Keratinocyte (primary cell): ENCODE results near the gene KMT2D. TPM values are rescaled to one million over a fixed set of nuclear protein-coding genes. Genes with fewer than 3 reads are reported as not detected.

ENCODE experiments used
- DNase-seq: peaks from one replicate; pipeline ENCODE4 v3.0.0-alpha.2; 2011; ENCODE audit warnings: low read depth, missing footprints, low spot score
- FAIRE-seq: peaks from 2 replicates; lab custom pipeline; 2011; peaks lifted over from hg19 to GRCh38; lab: Jason Lieb, UNC
- H2AFZ ChIP-seq: 2 replicates; pipeline ENCODE4 v1.6.0; 2012; ENCODE audit warnings: low read length, control low read depth, inconsistent platforms; ENCODE audit not compliant: control insufficient read depth
- H3K27ac ChIP-seq: 2 replicates; pipeline ENCODE4 v1.5.1; 2011; ENCODE audit warnings: low read length; ENCODE audit not compliant: control insufficient read depth, insufficient read depth
- H3K27me3 ChIP-seq: 3 replicates; pipeline ENCODE4 v1.6.0; 2011; ENCODE audit warnings: low read length; ENCODE audit not compliant: control insufficient read depth, insufficient read depth; ENCODE audit errors: extremely low read depth
- H3K36me3 ChIP-seq, 2 experiments: 2 replicates in 1 of 2; 3 replicates in 1 of 2; pipeline ENCODE4 v1.5.1; 2011; ENCODE audit warnings: low read length in 2 of 2, mild to moderate bottlenecking in 1 of 2; ENCODE audit not compliant: control insufficient read depth in 2 of 2, insufficient read depth in 2 of 2; ENCODE audit errors: extremely low read depth in 1 of 2
- H3K4me1 ChIP-seq: 3 replicates; pipeline ENCODE4 v1.5.1; 2011; ENCODE audit warnings: low read length; ENCODE audit not compliant: control insufficient read depth, insufficient read depth; ENCODE audit errors: extremely low read depth
- H3K4me2 ChIP-seq: 3 replicates; pipeline ENCODE4 v1.6.0; 2011; ENCODE audit warnings: low read depth, low read length; ENCODE audit not compliant: control insufficient read depth, insufficient read depth; ENCODE audit errors: extremely low read depth
- H3K4me3 ChIP-seq, 3 experiments: fragments of 200-600 bp in 1 of 3; sonication (generic) in 1 of 3; 2 replicates in 2 of 3; 3 replicates in 1 of 3; pipeline ENCODE4 v1.5.1; 2011 to 2016; ENCODE audit warnings: low read length in 3 of 3, mild to moderate bottlenecking in 3 of 3, control low read depth in 2 of 3, inconsistent platforms in 1 of 3, low read depth in 1 of 3, mixed read lengths in 1 of 3, mixed run types in 1 of 3, moderate library complexity in 1 of 3; ENCODE audit not compliant: control insufficient read depth in 2 of 3, insufficient read depth in 2 of 3; ENCODE audit errors: extremely low read depth in 1 of 3
- H3K79me2 ChIP-seq: 2 replicates; pipeline ENCODE4 v1.6.0; 2012; ENCODE audit warnings: low read length; ENCODE audit not compliant: control insufficient read depth, insufficient read depth
- H3K9ac ChIP-seq: 3 replicates; pipeline ENCODE4 v1.6.0; 2011; ENCODE audit warnings: low read length; ENCODE audit not compliant: control insufficient read depth, insufficient read depth; ENCODE audit errors: extremely low read depth
- H3K9me1 ChIP-seq: 3 replicates; pipeline ENCODE4 v1.6.0; 2011; ENCODE audit warnings: low read length; ENCODE audit not compliant: control insufficient read depth, insufficient read depth; ENCODE audit errors: extremely low read depth
- H3K9me3 ChIP-seq: 2 replicates; pipeline ENCODE4 v1.5.1; 2012; ENCODE audit warnings: low read depth, low read length; ENCODE audit not compliant: control insufficient read depth
- H4K20me1 ChIP-seq: 3 replicates; pipeline ENCODE4 v1.6.0; 2011; ENCODE audit warnings: low read length; ENCODE audit not compliant: control insufficient read depth, insufficient read depth; ENCODE audit errors: extremely low read depth
- CTCF ChIP-seq, 3 experiments: IDR thresholded peaks in 1 of 3; conservative IDR thresholded peaks in 1 of 3; optimal IDR thresholded peaks in 1 of 3; 2 replicates in 2 of 3; 3 replicates in 1 of 3; pipeline versions ENCODE3 to v1.5.1; 2011; ENCODE audit warnings: low read length in 3 of 3, mild to moderate bottlenecking in 3 of 3, moderate library complexity in 2 of 3, control low read depth in 1 of 3, inconsistent platforms in 1 of 3; ENCODE audit not compliant: insufficient read depth in 2 of 3; ENCODE audit errors: extremely low read depth in 1 of 3
- EZH2 ChIP-seq: IDR thresholded peaks from one replicate; pipeline ENCODE4 v1.6.1; 2012; ENCODE audit warnings: inconsistent platforms, mild to moderate bottlenecking, low read length, moderate library complexity
- dilution Hi-C: fragments of 300-500 bp; cut with MboI; formaldehyde crosslinking; loops from one replicate; pipeline ENCODE4 v1.7.0; 2020; ENCODE audit warnings: low sequenced_read_pairs; ENCODE audit not compliant: extremely low pct_ligation_motif_present
- polyA plus RNA-seq, 5 experiments: library from polyadenylated mRNA; depleted of rRNA in 3 of 5; stranded (reverse) in 3 of 5; stranded (forward) in 1 of 5; unstranded in 1 of 5; fragments of >200 nt; gene quantifications; 1 replicate in 1 of 5; 2 replicates in 3 of 5; 3 replicates in 1 of 5; pipeline versions ENCODE4 v1.2.1 to v1.2.3, GENCODE V29; 2011 to 2012; ENCODE audit warnings: missing spikeins in 2 of 5, low read depth in 1 of 5, low replicate concordance in 1 of 5

KMT2D gene
- polyA plus RNA-seq, 1 donor (not counting 4 experiments of a cell fraction or from before 2014, with no cell fraction given) = 9.8 TPM

- TF ChIP-seq CTCF (optimal IDR thresholded peaks at IDR 0.05 in 1 of 3, IDR thresholded peaks at IDR 0.05 in 1 of 3, conservative IDR thresholded peaks at IDR 0.05 in 1 of 3; ENCODE audit: extremely low read depth in 1 of 3, insufficient read depth in 2 of 3, low read length in 3 of 3) (no peak), EZH2 (no peak)
- no peaks in the 10 kb centered on the region for H3K4me1 ChIP-seq
- H3K4me2 ChIP-seq = no peak overlapping the region
- H3K27me3 ChIP-seq = no peaks in the 10 kb centered on the region
- H3K27ac ChIP-seq = no peak overlapping the region
- peaks cover 2% of the 10 kb centered on the region for H3K9me1 ChIP-seq
- no peak for FAIRE-seq
- H3K4me3 ChIP-seq = no peak overlapping the region
- peaks cover 68 to 76% of the 10 kb centered on the region in 2 experiments for H3K36me3 ChIP-seq
- H3K9ac ChIP-seq = no peak overlapping the region
- H2AFZ ChIP-seq = no peak overlapping the region
- no peaks in the 10 kb centered on the region for H3K9me3 ChIP-seq
- no peak for DNase-seq
- H3K79me2 ChIP-seq = peaks cover 3% of the 10 kb centered on the region
- dilution Hi-C loops = no loop called here
- H4K20me1 ChIP-seq = no peaks in the 10 kb centered on the region
Observed at GRCh38 chr12:49041036-49041880, 19.3 kb downstream of the KMT2D start.

GRCh38 chr12:49040364-49040855 lies 20.2 kb downstream of the KMT2D start:
- Histone ChIP-seq H3K79me2 (peaks cover 3% of the 10 kb centered on the region), H3K4me3 (no peak overlapping the region), H3K4me1 (no peaks in the 10 kb centered on the region), H3K27ac (no peak overlapping the region), H3K4me2 (no peak overlapping the region), H3K36me3 (peaks cover 60 to 71% of the 10 kb centered on the region in 2 experiments), H4K20me1 (no peaks in the 10 kb centered on the region), H3K27me3 (no peaks in the 10 kb centered on the region), H3K9me3 (no peaks in the 10 kb centered on the region), H2AFZ (no peak overlapping the region), H3K9ac (no peak overlapping the region), H3K9me1 (peaks cover 2% of the 10 kb centered on the region)
- FAIRE-seq (no peak), DNase-seq (no peak)
- TF ChIP-seq CTCF (optimal IDR thresholded peaks at IDR 0.05 in 1 of 3, IDR thresholded peaks at IDR 0.05 in 1 of 3, conservative IDR thresholded peaks at IDR 0.05 in 1 of 3; ENCODE audit: extremely low read depth in 1 of 3, insufficient read depth in 2 of 3, low read length in 3 of 3) (no peak), EZH2 (no peak)
- dilution Hi-C loops = no loop called here
